Ishikawa (cell line): ENCODE data around the gene SCAPER.

Experiments
- CEBPB ChIP-seq: IDR thresholded peaks from 2 replicates; pipeline ENCODE4 v1.6.1; 2012
- EGR1 ChIP-seq: IDR thresholded peaks from 2 replicates; pipeline ENCODE4 v1.6.1; 2012
- EP300 ChIP-seq: IDR thresholded peaks from 2 replicates; pipeline ENCODE4 v1.6.1; 2012; ENCODE audit warnings: borderline replicate concordance
- MAX ChIP-seq: IDR thresholded peaks from 2 replicates; pipeline ENCODE4 v1.6.1; 2012
- NFIC ChIP-seq: IDR thresholded peaks from 2 replicates; pipeline ENCODE4 v1.6.1; 2012
- REST ChIP-seq: IDR thresholded peaks from 2 replicates; pipeline ENCODE4 v1.6.1; 2012; ENCODE audit warnings: low read depth, mild to moderate bottlenecking
- TAF1 ChIP-seq: IDR thresholded peaks from 2 replicates; pipeline ENCODE4 v1.6.1; 2012; ENCODE audit warnings: low read depth, mild to moderate bottlenecking
- ZBTB7A ChIP-seq: IDR thresholded peaks from 2 replicates; pipeline ENCODE4 v1.6.1; 2012; ENCODE audit warnings: low read depth

- TF ChIP-seq MAX (no peak), EGR1 (no peak), REST (no peak), EP300 (no peak), TAF1 (no peak), ZBTB7A (no peak), CEBPB (no peak), NFIC (no peak)
Measured at GRCh38 chr15:76333720-76334437, 571.3 kb downstream of the SCAPER start.
